Measurements from ENCODE around the gene TFB1M. TPM values are rescaled to one million over a fixed set of nuclear protein-coding genes. Genes with fewer than 3 reads are reported as not detected.

TFB1M gene
- total and polyA plus RNA-seq, 9 of the 15 experiments (the other 6 are each of a cell fraction or from before 2014, with no cell fraction given) = 34.6 to 145 (median 40.4) TPM

GRCh38 chr6:155222506-155222905 is 91.8 kb downstream of the TFB1M start (continued):
- TF ChIP-seq RERE (CRISPR knock-in tag; IDR thresholded peaks at IDR 0.05; ENCODE audit: borderline replicate concordance) (no peak), BRCA1 (IDR thresholded peaks at IDR 0.05) (no peak), BRCA1 (CRISPR knock-in tag; IDR thresholded peaks at IDR 0.05) (no peak), ZNF699 (CRISPR knock-in tag; IDR thresholded peaks at IDR 0.05; ENCODE audit: insufficient replicate concordance) (no peak), ATF7 (IDR thresholded peaks at IDR 0.05) (no peak), NCOA1 (IDR thresholded peaks at IDR 0.05; ENCODE audit: low read depth) (no peak)

GRCh38 chr6:155221086-155221485 is 93.2 kb downstream of the TFB1M start:
- H3K79me2 ChIP-seq (ENCODE audit: control insufficient read depth, insufficient read depth, low read length) = no peaks in the 10 kb centered on the region
- H3K4me1 ChIP-seq (replicated peaks in 1 of 2; ENCODE audit: control insufficient read depth in 2 of 2, insufficient read depth in 2 of 2, low read length in 2 of 2) = no peaks in the 10 kb centered on the region
- H3K27ac ChIP-seq (ENCODE audit: extremely low read depth, low read depth, low read length) = no peak overlapping the region
- no peaks in the 10 kb centered on the region for H3K9me1 ChIP-seq (ENCODE audit: control insufficient read depth, insufficient read depth, low read length)
- H3K27me3 ChIP-seq (ENCODE audit: control insufficient read depth in 2 of 2, insufficient read depth in 2 of 2, low read length in 2 of 2) = peaks cover 54 to 57% of the 10 kb centered on the region in 2 experiments
- POLR2A ChIA-PET = interaction anchor here (1.6 to 2.1 kb wide), 2 partner anchors 14 to 30 kb away, joined by 4 to 9 read pairs; no protein-coding TSS in a partner anchor
- H3K36me3 ChIP-seq (ENCODE audit: control insufficient read depth, insufficient read depth, low read length) = no peaks in the 10 kb centered on the region
- 6% methylated on average over 4 of the region's 4 CpGs for WGBS (ENCODE audit: insufficient coverage, low coverage, missing lambda C conversion rate)
- CTCF ChIA-PET (ENCODE audit: low intra/inter-chr PET ratio) = no interaction called here
- H3K9me3 ChIP-seq (replicated peaks; ENCODE audit: control insufficient read depth, insufficient read depth, low read depth, low read length) = no peaks in the 10 kb centered on the region
- no peak for DNase-seq (ENCODE audit: extremely low read depth in 1 of 4, low spot score in 3 of 4)
- no peak overlapping the region for H3K9ac ChIP-seq (ENCODE audit: insufficient read depth in 1 of 2, low read depth in 2 of 2, low read length in 2 of 2)
- H3K4me3 ChIP-seq = no peak overlapping the region
- no peak overlapping the region for H3K4me2 ChIP-seq (ENCODE audit: insufficient read depth, low read length)
- no peak for ATAC-seq
- intact Hi-C loops (cut with micrococcal nuclease) = no loop called here
- BruUV-seq (replicated peaks) = no TSS peak
- no peaks in the 10 kb centered on the region for H4K20me1 ChIP-seq (replicated peaks; ENCODE audit: control insufficient read depth, insufficient read depth, low read length)
- FAIRE-seq = peak; percentile 29
- in situ Hi-C loops (cut with MboI) = no loop called here
- no peak overlapping the region for H2AFZ ChIP-seq (ENCODE audit: low read depth, low read length)
- TF ChIP-seq ZNF253 (CRISPR knock-in tag; conservative IDR thresholded peaks at IDR 0.05) = no peak
- no peak for TF ChIP-seq DIDO1 (tag; IDR thresholded peaks at IDR 0.05; ENCODE audit: low read depth)
- TF ChIP-seq HDAC3 (IDR thresholded peaks at IDR 0.05; ENCODE audit: borderline replicate concordance, partially characterized antibody) = no peak
- no peak for TF ChIP-seq NR3C1 (CRISPR knock-in tag; IDR thresholded peaks at IDR 0.05)
- no peak for TF ChIP-seq GATAD2A (IDR thresholded peaks at IDR 0.05)
- TF ChIP-seq GABPB2 (CRISPR knock-in tag; conservative IDR thresholded peaks at IDR 0.05) = no peak
- TF ChIP-seq GTF2B (IDR thresholded peaks at IDR 0.05; ENCODE audit: extremely low read depth, insufficient read length) = no peak
- TF ChIP-seq ZNF143 (CRISPR knock-in tag; IDR thresholded peaks at IDR 0.05) = no peak
- TF ChIP-seq KLF13 (tag; IDR thresholded peaks at IDR 0.05; ENCODE audit: borderline replicate concordance, low read depth) = no peak
- no peak for TF ChIP-seq ZNF77 (CRISPR knock-in tag; IDR thresholded peaks at IDR 0.05)
